Rectal smooth muscle tissue (tissue), 1 donor: ENCODE results near the gene NAV2.

ENCODE experiments used
- H3K27ac ChIP-seq: one replicate; pipeline ENCODE4 v1.7.0; 2013; ENCODE audit warnings: low read depth, low read length, inconsistent platforms
- H3K27me3 ChIP-seq: one replicate; pipeline ENCODE4 v1.7.0; 2013; ENCODE audit warnings: low read length; ENCODE audit not compliant: control insufficient read depth, insufficient read depth
- H3K36me3 ChIP-seq: one replicate; pipeline ENCODE4 v1.7.0; 2013; ENCODE audit warnings: low read length; ENCODE audit not compliant: control insufficient read depth, insufficient read depth
- H3K4me1 ChIP-seq: one replicate; pipeline ENCODE4 v1.7.0; 2013; ENCODE audit warnings: low read length; ENCODE audit not compliant: control insufficient read depth, insufficient read depth
- H3K4me3 ChIP-seq: one replicate; pipeline ENCODE4 v1.7.0; 2013; ENCODE audit warnings: low read length
- H3K9ac ChIP-seq: one replicate; pipeline ENCODE4 v1.7.0; 2013; ENCODE audit warnings: low read length

The NAV2 gene

GRCh38 chr11:19743622-19744021 is 31.0 kb downstream of the NAV2 start:
- no peak overlapping the region for H3K27ac ChIP-seq
- no peaks in the 10 kb centered on the region for H3K27me3 ChIP-seq
- H3K4me1 ChIP-seq, result peaks cover 7% of the 10 kb centered on the region
- no peaks in the 10 kb centered on the region for H3K36me3 ChIP-seq
- H3K4me3 ChIP-seq, result no peak overlapping the region
- no peak overlapping the region for H3K9ac ChIP-seq

- Histone ChIP-seq H3K9ac (no peak overlapping the region), H3K27ac (no peak overlapping the region), H3K4me1 (peaks cover 7% of the 10 kb centered on the region), H3K4me3 (no peak overlapping the region), H3K27me3 (no peaks in the 10 kb centered on the region), H3K36me3 (no peaks in the 10 kb centered on the region)
Measured at GRCh38 chr11:19744130-19744529, 31.5 kb downstream of the NAV2 start.

DNA sequence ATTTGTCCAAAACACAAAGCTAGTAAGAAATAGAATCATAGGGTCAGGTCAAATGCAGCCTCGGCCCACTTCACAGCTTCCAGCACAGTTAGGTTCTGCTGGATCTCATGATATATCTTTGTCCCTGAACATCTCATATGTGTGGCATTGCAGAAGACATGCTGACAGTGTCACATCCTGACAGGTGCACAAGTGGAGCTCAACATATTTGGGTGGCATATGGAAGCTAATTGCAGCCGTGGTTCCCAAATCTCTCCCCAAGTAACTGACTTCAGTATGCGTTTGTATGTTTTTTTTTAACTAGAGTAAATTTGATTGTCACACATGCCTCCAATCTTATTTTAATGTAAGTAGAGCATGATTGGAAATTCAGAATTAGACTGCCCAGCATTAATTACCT is 33.4 kb downstream of the NAV2 start:
- no peaks in the 10 kb centered on the region for H3K4me1 ChIP-seq
- H3K27ac ChIP-seq, result no peak overlapping the region
- H3K27me3 ChIP-seq, result no peaks in the 10 kb centered on the region
- no peaks in the 10 kb centered on the region for H3K36me3 ChIP-seq
- no peak overlapping the region for H3K4me3 ChIP-seq
- H3K9ac ChIP-seq, result no peak overlapping the region

DNA sequence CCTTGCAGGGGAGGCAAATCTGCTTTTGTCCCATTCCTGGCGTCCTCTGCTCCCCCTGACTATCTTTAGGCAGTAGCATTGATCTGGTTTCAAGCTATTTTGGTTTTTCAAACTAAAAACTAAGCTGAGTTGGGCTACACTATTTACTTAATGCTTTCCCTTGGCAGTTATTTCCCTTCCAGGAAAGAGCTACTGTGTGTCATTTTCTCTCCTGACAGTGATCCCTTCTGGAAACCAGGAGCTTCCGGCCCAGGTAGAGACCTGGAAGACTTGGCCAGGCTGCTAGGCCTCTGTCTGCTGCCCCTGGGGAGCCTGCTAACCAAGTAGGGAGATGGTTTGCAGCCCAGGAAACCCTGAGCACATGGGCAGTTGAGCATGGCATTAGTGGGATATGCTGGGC is 35.0 kb downstream of the NAV2 start:
- Histone ChIP-seq H3K27me3 (no peaks in the 10 kb centered on the region), H3K4me1 (no peaks in the 10 kb centered on the region), H3K9ac (no peak overlapping the region), H3K4me3 (no peak overlapping the region), H3K27ac (no peak overlapping the region), H3K36me3 (no peaks in the 10 kb centered on the region)

DNA sequence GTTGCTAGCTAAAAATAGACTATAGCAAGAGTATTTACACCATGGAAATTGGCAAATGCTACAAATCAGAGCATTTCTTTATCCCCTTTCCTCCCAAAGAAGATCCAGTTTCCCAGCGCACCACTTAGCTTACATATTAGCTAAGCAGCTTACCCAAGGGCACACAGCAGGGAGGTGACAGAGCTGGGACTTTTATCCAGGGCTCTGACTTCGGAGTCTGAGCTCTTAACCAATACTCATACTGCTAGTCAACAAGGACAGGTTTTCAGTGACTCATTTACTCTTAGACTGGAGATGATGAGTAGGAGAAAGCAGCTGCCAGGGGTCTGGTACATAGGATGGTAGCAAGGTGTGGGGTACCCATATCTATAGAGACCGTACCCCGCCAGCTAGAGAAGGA is 38.4 kb downstream of the NAV2 start:
- Histone ChIP-seq H3K27me3 (no peaks in the 10 kb centered on the region), H3K4me1 (no peaks in the 10 kb centered on the region), H3K27ac (no peak overlapping the region), H3K9ac (no peak overlapping the region), H3K36me3 (no peaks in the 10 kb centered on the region), H3K4me3 (no peak overlapping the region)

- Histone ChIP-seq H3K9ac (no peak overlapping the region), H3K4me3 (no peak overlapping the region), H3K27ac (no peak overlapping the region), H3K27me3 (no peaks in the 10 kb centered on the region), H3K36me3 (no peaks in the 10 kb centered on the region), H3K4me1 (peaks cover 14% of the 10 kb centered on the region)
Measured at GRCh38 chr11:19753451-19754106, 40.9 kb downstream of the NAV2 start.

- Histone ChIP-seq H3K27me3 (no peaks in the 10 kb centered on the region), H3K9ac (no peak overlapping the region), H3K36me3 (no peaks in the 10 kb centered on the region), H3K27ac (peak overlapping the region; percentile 51), H3K4me3 (no peak overlapping the region), H3K4me1 (peaks cover 14% of the 10 kb centered on the region)
Measured at GRCh38 chr11:19756675-19757475, 44.2 kb downstream of the NAV2 start.

- Histone ChIP-seq H3K4me3 (no peak overlapping the region), H3K4me1 (peaks cover 20% of the 10 kb centered on the region), H3K9ac (no peak overlapping the region), H3K36me3 (no peaks in the 10 kb centered on the region), H3K27ac (no peak overlapping the region), H3K27me3 (no peaks in the 10 kb centered on the region)
Measured at GRCh38 chr11:19759389-19759788, 46.8 kb downstream of the NAV2 start.

DNA sequence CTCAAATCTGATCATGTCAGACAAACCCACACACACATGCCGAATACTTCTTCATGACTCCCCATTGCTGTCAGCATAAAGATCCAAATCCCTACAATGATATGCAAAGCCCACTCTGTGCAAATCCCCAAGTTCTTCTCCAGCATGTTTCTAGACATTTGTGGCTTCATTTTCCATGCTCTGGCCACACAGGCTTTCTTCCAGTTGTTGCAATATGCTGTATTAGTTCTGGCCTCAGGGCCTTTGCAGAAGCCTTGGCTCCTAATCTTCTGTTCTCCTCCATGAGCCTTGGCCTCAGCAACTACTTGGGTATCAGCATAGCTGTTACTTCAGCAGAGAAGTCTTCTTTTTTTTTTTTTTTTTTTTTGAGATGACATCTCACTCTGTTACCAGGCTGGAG is 49.6 kb downstream of the NAV2 start:
- no peak overlapping the region for H3K27ac ChIP-seq
- no peak overlapping the region for H3K9ac ChIP-seq
- H3K27me3 ChIP-seq, result no peaks in the 10 kb centered on the region
- peaks cover 17% of the 10 kb centered on the region for H3K4me1 ChIP-seq
- no peak overlapping the region for H3K4me3 ChIP-seq
- no peaks in the 10 kb centered on the region for H3K36me3 ChIP-seq

DNA sequence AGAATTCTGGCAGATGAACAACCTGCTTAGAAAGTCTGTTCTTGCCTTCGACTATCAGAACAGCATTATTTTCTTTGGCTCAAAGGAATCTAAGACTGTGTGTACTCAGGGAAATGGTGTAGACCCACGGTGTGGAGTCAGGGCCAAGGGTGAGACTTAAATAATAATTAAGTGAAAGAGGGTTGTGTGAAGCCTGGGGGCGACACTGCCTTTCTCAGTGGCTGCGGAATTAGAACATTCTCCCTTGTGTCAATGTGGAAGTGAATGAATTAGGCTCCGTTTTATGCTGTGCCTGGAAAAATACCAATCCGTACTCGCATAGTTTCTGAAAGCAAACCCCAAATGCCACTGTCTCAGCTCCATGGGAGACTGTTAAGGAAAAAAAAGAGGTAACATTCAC is 50.7 kb downstream of the NAV2 start:
- H3K27ac ChIP-seq, result no peak overlapping the region
- no peaks in the 10 kb centered on the region for H3K27me3 ChIP-seq
- H3K4me1 ChIP-seq, result peaks cover 25% of the 10 kb centered on the region
- no peak overlapping the region for H3K4me3 ChIP-seq
- H3K9ac ChIP-seq, result no peak overlapping the region
- H3K36me3 ChIP-seq, result no peaks in the 10 kb centered on the region

DNA sequence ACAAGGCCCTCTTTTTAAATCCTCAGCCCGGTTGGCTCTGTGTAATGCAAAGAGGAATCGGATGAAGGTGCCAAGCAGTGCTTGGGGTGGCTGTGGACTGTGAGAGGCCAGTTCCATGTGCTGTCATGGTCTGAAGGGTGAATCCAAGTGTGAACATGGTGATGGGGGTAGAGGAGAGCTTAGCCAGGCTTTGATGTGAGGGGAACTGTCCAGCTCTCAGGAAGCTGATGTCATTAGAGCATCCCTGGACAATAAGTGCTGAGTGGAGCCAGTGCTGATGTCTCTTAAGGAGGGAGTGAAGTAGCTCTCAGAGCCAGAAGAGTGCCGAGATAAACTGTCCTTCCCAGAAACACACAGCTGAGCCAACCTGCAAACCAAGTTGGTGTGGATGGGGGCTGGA is 53.6 kb downstream of the NAV2 start:
- no peaks in the 10 kb centered on the region for H3K36me3 ChIP-seq
- H3K4me1 ChIP-seq, result peaks cover 28% of the 10 kb centered on the region
- H3K4me3 ChIP-seq, result no peak overlapping the region
- H3K27ac ChIP-seq, result no peak overlapping the region
- no peak overlapping the region for H3K9ac ChIP-seq
- H3K27me3 ChIP-seq, result no peaks in the 10 kb centered on the region

DNA sequence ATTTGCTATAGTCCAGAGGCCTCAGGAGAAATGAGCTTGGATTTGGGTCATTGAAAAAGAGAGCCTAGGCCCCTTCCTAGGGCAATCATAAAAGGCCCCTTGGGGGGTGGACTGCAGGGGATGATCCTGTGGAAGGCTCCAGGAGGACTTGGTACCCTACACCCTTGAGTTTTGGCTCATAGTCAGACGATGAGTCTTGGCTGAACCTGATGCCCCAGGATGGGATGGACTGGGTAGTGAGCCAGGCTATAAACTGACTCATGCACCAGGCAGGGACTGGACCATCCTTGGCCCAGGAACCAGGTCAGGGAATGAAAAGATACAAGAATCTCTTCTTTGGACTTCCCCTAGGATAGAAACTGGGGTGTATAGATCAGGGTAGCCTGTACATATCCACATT is 54.2 kb downstream of the NAV2 start:
- Histone ChIP-seq H3K36me3 (no peaks in the 10 kb centered on the region), H3K27me3 (no peaks in the 10 kb centered on the region), H3K27ac (no peak overlapping the region), H3K4me3 (no peak overlapping the region), H3K9ac (no peak overlapping the region), H3K4me1 (peaks cover 28% of the 10 kb centered on the region)

- H3K4me1 ChIP-seq, result peaks cover 28% of the 10 kb centered on the region
- no peak overlapping the region for H3K4me3 ChIP-seq
- H3K9ac ChIP-seq, result no peak overlapping the region
- H3K36me3 ChIP-seq, result no peaks in the 10 kb centered on the region
- H3K27ac ChIP-seq, result no peak overlapping the region
- no peaks in the 10 kb centered on the region for H3K27me3 ChIP-seq
Measured at GRCh38 chr11:19767627-19768151, 55.1 kb downstream of the NAV2 start.
